ENCODE data around the gene TGFBR3.

- TF ChIP-seq CTCF (IDR thresholded peaks at IDR 0.05; ENCODE audit: poor library complexity), result no peak
- TF ChIP-seq EZH2phosphoT487 (IDR thresholded peaks at IDR 0.05; ENCODE audit: low read depth, severe bottlenecking, unreplicated experiment), result no peak
- no peak for TF ChIP-seq EZH2 (IDR thresholded peaks at IDR 0.05; ENCODE audit: borderline replicate concordance)
Measured at GRCh38 chr1:91842563-91842962, 43.4 kb downstream of the TGFBR3 start.
